ENCODE data around the gene METTL9. TPM values are rescaled to one million over a fixed set of nuclear protein-coding genes. Genes with fewer than 3 reads are reported as not detected.
A peak's percentile ranks its signal among the peaks of the same experiment; 100 is the strongest.

The METTL9 gene
- total and polyA plus RNA-seq, 9 donors, result 62.9 to 222 (median 87.0) TPM

DNA sequence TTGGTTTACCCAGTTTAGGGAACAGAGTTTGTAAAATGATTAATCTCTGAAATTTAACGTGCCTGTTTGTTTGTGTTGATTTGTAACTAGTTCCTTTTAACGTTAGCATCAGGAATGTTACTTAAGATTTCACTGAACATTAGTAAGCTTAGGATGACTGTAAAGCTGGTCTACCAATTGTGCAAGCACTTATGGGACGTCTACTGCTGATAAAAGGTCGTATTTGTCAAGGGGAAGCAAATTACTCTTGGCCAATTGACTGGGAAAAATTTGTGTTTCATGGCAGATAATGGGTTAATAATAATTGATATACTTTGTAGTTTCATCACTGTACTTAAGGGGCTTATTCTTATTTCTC, 11.8 kb downstream of the METTL9 start:
- intact Hi-C loops (cut with DNase I), result no loop called here
- 33 to 57% (median 34%) methylated on average over 4 of the region's 4 CpGs for WGBS, 3 donors
- Histone ChIP-seq H3K4me1 (ENCODE audit: insufficient read depth) (peaks cover 4% of the 10 kb centered on the region), H3K9me3 (no peaks in the 10 kb centered on the region), H3K27me3 (no peaks in the 10 kb centered on the region), H3K4me3 (no peak overlapping the region), H3K27ac (no peak overlapping the region), H3K36me3 (no peaks in the 10 kb centered on the region)
- TF ChIP-seq EP300 (IDR thresholded peaks at IDR 0.05), result no peak
- no peak for TF ChIP-seq POLR2A (IDR thresholded peaks at IDR 0.05)
- TF ChIP-seq, protein P1, sequence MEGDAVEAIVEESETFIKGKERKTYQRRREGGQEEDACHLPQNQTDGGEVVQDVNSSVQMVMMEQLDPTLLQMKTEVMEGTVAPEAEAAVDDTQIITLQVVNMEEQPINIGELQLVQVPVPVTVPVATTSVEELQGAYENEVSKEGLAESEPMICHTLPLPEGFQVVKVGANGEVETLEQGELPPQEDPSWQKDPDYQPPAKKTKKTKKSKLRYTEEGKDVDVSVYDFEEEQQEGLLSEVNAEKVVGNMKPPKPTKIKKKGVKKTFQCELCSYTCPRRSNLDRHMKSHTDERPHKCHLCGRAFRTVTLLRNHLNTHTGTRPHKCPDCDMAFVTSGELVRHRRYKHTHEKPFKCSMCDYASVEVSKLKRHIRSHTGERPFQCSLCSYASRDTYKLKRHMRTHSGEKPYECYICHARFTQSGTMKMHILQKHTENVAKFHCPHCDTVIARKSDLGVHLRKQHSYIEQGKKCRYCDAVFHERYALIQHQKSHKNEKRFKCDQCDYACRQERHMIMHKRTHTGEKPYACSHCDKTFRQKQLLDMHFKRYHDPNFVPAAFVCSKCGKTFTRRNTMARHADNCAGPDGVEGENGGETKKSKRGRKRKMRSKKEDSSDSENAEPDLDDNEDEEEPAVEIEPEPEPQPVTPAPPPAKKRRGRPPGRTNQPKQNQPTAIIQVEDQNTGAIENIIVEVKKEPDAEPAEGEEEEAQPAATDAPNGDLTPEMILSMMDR (IDR thresholded peaks at IDR 0.05), result no peak
- DNase-seq, result no peak

DNA sequence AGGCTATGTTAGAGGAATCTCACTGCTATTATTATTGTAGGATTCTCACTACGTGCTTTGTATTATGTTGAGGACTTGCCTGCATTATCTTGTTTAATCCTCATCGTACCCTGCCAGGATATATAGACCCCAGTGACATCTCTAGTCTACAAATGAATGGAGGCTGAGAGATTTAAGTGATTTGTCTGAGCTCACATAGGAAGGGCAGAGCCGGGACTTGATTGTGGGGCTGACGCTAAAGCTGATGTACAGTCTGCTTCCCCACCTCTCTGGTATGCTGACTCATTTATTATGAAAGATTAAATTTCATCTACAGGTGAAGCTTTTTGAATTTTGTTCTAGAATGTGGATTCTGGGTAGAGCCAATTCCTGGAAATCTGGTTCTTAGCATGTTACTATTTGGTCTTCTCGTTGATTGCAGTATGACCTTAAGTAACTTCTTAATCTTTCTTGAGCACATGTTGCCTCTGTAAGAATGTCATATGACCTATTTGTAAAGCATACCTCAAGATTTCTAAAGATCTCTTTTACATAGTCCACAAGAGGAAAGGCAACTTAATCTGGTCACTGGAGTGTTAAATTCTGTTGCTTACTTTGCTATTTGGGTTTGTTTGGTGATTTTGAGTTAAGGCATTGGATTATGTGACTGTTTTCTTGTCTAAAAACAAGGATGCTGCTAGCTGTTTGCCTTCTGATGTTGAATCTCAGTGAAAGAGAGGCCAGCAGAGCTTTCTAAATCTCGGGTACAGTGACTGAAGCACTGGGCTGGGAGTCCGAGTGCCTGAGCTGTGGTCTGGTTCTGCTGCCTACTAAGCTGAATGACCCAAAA, 12.4 kb downstream of the METTL9 start:
- H3K9me3 ChIP-seq, result no peaks in the 10 kb centered on the region
- H3K27me3 ChIP-seq, result no peaks in the 10 kb centered on the region
- peak overlapping the region in 1 of 2 donors; percentile 16 for H3K27ac ChIP-seq
- WGBS, 3 donors, result 26 to 40% (median 34%) methylated on average over 7 of the region's 7 CpGs
- intact Hi-C loops (cut with DNase I), result no loop called here
- H3K4me1 ChIP-seq (ENCODE audit: insufficient read depth), result peaks cover 4% of the 10 kb centered on the region
- DNase-seq, result no peak
- no peaks in the 10 kb centered on the region for H3K36me3 ChIP-seq
- TF ChIP-seq, protein P1 (IDR thresholded peaks at IDR 0.05), result no peak
- TF ChIP-seq POLR2A (IDR thresholded peaks at IDR 0.05) (no peak), EP300 (IDR thresholded peaks at IDR 0.05) (no peak)
- H3K4me3 ChIP-seq, result no peak overlapping the region

DNA sequence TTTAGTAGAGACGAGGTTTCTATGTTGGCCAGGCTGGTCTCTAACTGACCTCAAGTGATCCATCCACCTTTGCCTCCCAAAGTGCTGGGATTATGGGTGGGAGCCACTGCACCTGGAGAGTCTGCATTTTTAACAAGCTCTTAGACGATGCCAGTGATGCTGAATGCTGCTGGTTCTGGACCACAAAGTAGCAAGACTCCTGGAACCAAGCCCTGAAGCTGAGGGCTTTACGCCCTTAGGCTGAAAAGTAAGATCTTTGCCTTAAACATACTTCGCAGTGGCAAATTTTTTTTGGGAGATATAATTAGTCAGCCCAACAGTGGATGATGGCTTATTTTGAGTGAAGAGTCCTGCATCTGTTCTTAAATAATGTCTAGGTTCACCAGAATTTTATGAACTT, 14.0 kb downstream of the METTL9 start:
- intact Hi-C loops (cut with DNase I), result no loop called here
- Histone ChIP-seq H3K4me1 (ENCODE audit: insufficient read depth) (peaks cover 4% of the 10 kb centered on the region), H3K9me3 (no peaks in the 10 kb centered on the region), H3K36me3 (no peaks in the 10 kb centered on the region), H3K27ac (no peak overlapping the region), H3K4me3 (no peak overlapping the region), H3K27me3 (no peaks in the 10 kb centered on the region)
- 95 to 100% (median 95%) methylated on average over 4 of the region's 4 CpGs for WGBS, 3 donors
- no peak for TF ChIP-seq POLR2A (IDR thresholded peaks at IDR 0.05)
- TF ChIP-seq, protein P1 (IDR thresholded peaks at IDR 0.05), result no peak
- no peak for TF ChIP-seq EP300 (IDR thresholded peaks at IDR 0.05)
- no peak for DNase-seq

DNA sequence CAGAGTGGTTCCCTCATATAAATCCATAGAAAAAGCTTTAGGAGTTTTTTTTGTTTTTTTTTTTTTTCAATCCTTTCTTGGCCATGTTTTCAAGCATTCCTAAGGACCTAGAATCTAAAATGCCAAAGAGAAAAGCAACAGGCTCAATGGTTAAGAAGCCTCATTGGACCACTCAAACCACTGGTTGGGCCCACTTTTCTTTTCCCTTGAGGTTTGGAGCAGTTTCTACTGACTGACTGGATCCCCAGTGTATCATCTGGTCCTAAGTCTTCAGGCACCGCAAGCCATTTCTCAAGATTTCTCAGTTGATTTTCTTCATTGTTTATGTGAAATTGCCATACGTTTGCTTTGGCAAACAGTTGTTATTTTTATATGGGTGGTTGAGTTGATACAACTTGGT, 14.4 kb downstream of the METTL9 start:
- WGBS, 3 donors, result 94 to 97% (median 95%) methylated on average over 2 of the region's 2 CpGs
- no peaks in the 10 kb centered on the region for H3K9me3 ChIP-seq
- no peak for DNase-seq
- TF ChIP-seq, protein P1 (IDR thresholded peaks at IDR 0.05), result no peak
- no peak for TF ChIP-seq EP300 (IDR thresholded peaks at IDR 0.05)
- TF ChIP-seq POLR2A (IDR thresholded peaks at IDR 0.05), result no peak
- H3K36me3 ChIP-seq, result no peaks in the 10 kb centered on the region
- H3K27me3 ChIP-seq, result no peaks in the 10 kb centered on the region
- intact Hi-C loops (cut with DNase I), result no loop called here
- no peak overlapping the region for H3K27ac ChIP-seq
- H3K4me1 ChIP-seq (ENCODE audit: insufficient read depth), result peaks cover 4% of the 10 kb centered on the region
- no peak overlapping the region for H3K4me3 ChIP-seq

Data from ovary (tissue), 9 donors.